Left lung (tissue), 10 donors: ENCODE data around the gene ZNF79. TPM values are rescaled to one million over a fixed set of nuclear protein-coding genes. Genes with fewer than 3 reads are reported as not detected.

Source experiments
- ATAC-seq: fragments of 200-7000 bp; cut with Tn5 transposase; one replicate; pipeline ENCODE4 v1.9.1; 2020; ENCODE audit warnings: moderate library complexity
- DNase-seq, 4 donors: peaks; one replicate each; pipeline ENCODE4 v3.0.0-alpha.2; 2013 to 2020
- H3K27ac ChIP-seq, 2 donors: fragments of 200-600 bp; sonication (generic) in 1 of 2; one replicate each; pipeline versions ENCODE4 v1.5.0 to v1.8.0; 2020 to 2021
- H3K27me3 ChIP-seq, 2 donors: fragments of 200-600 bp; sonication (generic) in 1 of 2; one replicate each; pipeline versions ENCODE4 v1.5.0 to v1.8.0; 2020 to 2021
- H3K36me3 ChIP-seq, 2 donors: fragments of 200-600 bp; sonication (generic) in 1 of 2; one replicate each; pipeline versions ENCODE4 v1.5.0 to v1.8.0; 2020 to 2021
- H3K4me1 ChIP-seq, 2 donors: fragments of 200-600 bp; one replicate each; pipeline ENCODE4 v1.8.0; 2021
- H3K4me3 ChIP-seq, 2 donors: fragments of 200-600 bp; sonication (generic) in 1 of 2; one replicate each; pipeline versions ENCODE4 v1.5.0 to v1.8.0; 2020 to 2021; ENCODE audit warnings: mild to moderate bottlenecking in 1 of 2
- H3K9me3 ChIP-seq, 2 donors: fragments of 200-600 bp; sonication (generic) in 1 of 2; one replicate each; pipeline versions ENCODE4 v1.5.0 to v1.8.0; 2020 to 2021
- intact Hi-C, 2 donors: fragments of 100-400 bp; cut with DNase I; formaldehyde crosslinking; loops; one replicate each; pipeline versions ENCODE4 v1.11.2 to v1.14.2; 2022
- polyA plus RNA-seq, 6 donors: library from polyadenylated mRNA; unstranded; fragments of 120-200 nt; gene quantifications; one replicate each; pipeline ENCODE4 v1.2.1, GENCODE V29; 2013; ENCODE audit not compliant: insufficient read length in 6 of 6
- total RNA-seq, 2 donors: library from RNA; stranded (reverse); fragmentation: NEBNext Ultra II Directional; extraction: Animal tissue kit (Norgen Biotek cat#: 25700); gene quantifications; one replicate each; pipeline ENCODE4 v1.2.1, GENCODE V29; 2021
- TF ChIP-seq, protein P1 (sequence below), 2 donors: fragments of 200-600 bp; sonication (generic) in 1 of 2; IDR thresholded peaks; one replicate each; pipeline versions ENCODE4 v1.5.0 to v1.8.0; 2021; ENCODE audit warnings: antibody characterized with exemption in 2 of 2
- donor health status: DM: no; HTN: yes; CAD: no.
- donor health status: DM: no; HTN: no; CAD: no.

The ZNF79 gene
- total and polyA plus RNA-seq, 8 donors = 6.2 to 9.0 (median 6.5) TPM

DNA sequence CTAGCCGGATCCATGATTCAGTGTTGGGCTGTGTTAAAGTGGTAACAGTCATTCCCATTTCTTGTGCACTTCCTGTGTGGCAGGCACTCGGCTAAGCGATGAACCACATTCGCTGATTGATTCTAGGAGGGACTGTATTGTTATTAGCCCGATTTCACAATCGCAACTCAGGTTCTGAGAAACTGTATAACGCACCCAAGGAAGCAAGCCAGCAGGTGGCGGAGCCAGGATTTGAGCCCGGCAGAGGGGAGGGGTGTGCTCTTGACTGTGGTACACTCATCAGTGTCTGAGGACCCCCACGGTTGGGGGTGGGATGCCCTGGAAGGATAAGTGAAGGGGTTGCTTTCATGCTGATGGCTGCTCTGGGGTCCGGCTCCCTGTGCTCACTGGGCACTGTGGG is 61.8 kb downstream of the ZNF79 start:
- intact Hi-C loops = no loop called here
- ATAC-seq = no peak
- TF ChIP-seq, protein P1, sequence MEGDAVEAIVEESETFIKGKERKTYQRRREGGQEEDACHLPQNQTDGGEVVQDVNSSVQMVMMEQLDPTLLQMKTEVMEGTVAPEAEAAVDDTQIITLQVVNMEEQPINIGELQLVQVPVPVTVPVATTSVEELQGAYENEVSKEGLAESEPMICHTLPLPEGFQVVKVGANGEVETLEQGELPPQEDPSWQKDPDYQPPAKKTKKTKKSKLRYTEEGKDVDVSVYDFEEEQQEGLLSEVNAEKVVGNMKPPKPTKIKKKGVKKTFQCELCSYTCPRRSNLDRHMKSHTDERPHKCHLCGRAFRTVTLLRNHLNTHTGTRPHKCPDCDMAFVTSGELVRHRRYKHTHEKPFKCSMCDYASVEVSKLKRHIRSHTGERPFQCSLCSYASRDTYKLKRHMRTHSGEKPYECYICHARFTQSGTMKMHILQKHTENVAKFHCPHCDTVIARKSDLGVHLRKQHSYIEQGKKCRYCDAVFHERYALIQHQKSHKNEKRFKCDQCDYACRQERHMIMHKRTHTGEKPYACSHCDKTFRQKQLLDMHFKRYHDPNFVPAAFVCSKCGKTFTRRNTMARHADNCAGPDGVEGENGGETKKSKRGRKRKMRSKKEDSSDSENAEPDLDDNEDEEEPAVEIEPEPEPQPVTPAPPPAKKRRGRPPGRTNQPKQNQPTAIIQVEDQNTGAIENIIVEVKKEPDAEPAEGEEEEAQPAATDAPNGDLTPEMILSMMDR (IDR thresholded peaks at IDR 0.05) = no peak
- Histone ChIP-seq H3K27ac (no peak overlapping the region), H3K27me3 (no peaks in the 10 kb centered on the region), H3K4me3 (no peak overlapping the region), H3K4me1 (no peaks in the 10 kb centered on the region), H3K9me3 (no peaks in the 10 kb centered on the region), H3K36me3 (peaks cover 0 to 97% of the 10 kb centered on the region in 2 donors)
- no peak for DNase-seq

DNA sequence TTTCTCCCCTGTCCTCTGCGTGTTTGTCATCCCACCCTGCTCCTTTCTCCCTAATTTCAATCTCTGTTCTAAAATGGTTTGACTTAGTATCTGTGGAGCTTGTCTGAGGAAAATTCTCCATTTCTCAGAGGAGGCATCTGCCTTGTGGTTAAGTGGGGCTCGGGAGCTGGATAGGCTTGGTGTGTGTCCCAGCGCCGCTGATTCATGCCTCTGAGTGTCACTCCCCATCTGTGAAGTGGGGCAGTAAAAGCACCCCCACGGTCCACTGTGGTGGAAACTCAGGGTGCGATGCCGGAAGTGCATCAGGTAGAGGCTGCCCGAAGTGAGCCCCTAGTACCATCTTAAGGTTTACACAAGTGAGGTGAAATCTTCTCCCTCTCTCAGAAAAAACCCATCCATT is 64.8 kb downstream of the ZNF79 start:
- no peaks in the 10 kb centered on the region for H3K27me3 ChIP-seq
- no peaks in the 10 kb centered on the region for H3K9me3 ChIP-seq
- H3K4me1 ChIP-seq = no peaks in the 10 kb centered on the region
- ATAC-seq (no peak), DNase-seq (no peak)
- H3K36me3 ChIP-seq = peaks cover 0 to 99% of the 10 kb centered on the region in 2 donors
- intact Hi-C loops = no loop called here
- no peak overlapping the region for H3K27ac ChIP-seq
- TF ChIP-seq, protein P1 (IDR thresholded peaks at IDR 0.05) = no peak
- no peak overlapping the region for H3K4me3 ChIP-seq

DNA sequence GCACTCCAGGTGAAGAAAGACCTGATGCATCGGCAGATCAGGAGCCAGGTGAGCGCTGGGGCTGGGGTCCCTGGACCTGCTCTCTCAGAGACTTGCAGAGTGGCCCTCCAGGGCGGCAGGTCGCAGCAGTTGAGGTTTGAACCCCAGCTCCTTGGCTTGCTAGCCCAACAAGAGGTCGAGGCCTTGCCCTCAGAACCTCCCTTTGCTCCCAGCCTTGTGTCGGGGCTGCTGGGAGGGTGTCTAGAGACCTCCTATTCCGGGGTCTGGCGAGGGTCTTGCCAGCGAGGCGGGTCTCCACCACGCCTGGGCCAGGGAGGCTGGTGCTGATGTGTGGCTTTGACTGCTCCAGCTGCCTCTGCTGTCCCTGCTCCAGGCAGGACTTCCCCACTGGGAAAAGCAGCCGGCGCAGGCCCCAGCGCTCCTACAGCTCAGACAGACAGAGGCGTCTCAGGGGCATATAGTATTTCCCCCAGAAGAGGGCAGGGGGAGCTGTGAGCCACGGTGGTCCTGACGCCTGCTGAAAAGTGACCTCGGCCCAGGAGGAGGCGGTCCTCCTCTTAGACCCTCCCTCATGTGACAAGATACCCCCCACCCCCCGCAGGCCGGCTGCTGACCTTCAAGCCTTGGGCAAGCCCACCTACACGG is 65.4 kb downstream of the ZNF79 start:
- Histone ChIP-seq H3K4me3 (no peak overlapping the region), H3K4me1 (no peaks in the 10 kb centered on the region), H3K27ac (no peak overlapping the region), H3K9me3 (no peaks in the 10 kb centered on the region), H3K27me3 (no peaks in the 10 kb centered on the region), H3K36me3 (peaks cover 0 to 99% of the 10 kb centered on the region in 2 donors)
- intact Hi-C loops = no loop called here
- DNase-seq (no peak), ATAC-seq (no peak)
- TF ChIP-seq, protein P1 (IDR thresholded peaks at IDR 0.05) = no peak

DNA sequence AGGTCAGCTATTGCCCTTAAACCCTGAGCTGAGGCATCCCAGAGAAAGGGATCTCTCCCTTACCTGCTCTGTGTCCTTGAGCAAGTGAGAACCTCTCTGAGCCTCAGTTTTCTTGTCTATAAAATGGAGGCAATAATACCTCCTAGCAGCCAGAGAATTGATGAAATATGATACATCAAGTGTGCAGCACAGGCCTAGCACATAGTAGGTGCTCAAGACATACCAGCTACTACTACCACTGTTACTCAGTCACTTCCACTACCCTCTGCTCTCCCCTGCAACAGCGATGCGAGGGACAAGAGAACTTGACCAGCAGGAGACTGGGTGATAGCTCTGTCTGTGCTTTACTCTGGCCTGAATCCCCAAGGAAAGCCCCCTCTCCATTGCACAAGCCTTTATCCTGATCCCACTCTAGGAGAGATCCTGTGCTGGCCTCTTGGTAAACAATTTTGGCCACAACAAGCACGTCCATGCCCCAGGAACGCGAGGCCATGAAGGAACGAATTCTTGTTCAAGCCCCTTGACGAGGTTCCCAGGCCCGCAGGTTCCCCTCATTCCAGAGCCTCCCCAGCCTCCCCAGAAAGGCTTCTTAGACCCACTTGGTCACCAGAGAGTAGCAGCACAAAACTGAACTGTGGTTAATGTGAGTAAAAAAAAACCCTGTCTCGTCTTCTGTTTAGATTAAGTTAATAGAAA is 66.5 kb downstream of the ZNF79 start:
- H3K27me3 ChIP-seq = no peaks in the 10 kb centered on the region
- DNase-seq (no peak), ATAC-seq (no peak)
- TF ChIP-seq, protein P1 (IDR thresholded peaks at IDR 0.05) = no peak
- no peaks in the 10 kb centered on the region for H3K9me3 ChIP-seq
- peaks cover 5 to 9% of the 10 kb centered on the region in 2 donors for H3K4me1 ChIP-seq
- intact Hi-C loops = no loop called here
- peaks cover 0 to 98% of the 10 kb centered on the region in 2 donors for H3K36me3 ChIP-seq
- no peak overlapping the region for H3K4me3 ChIP-seq
- H3K27ac ChIP-seq = no peak overlapping the region

DNA sequence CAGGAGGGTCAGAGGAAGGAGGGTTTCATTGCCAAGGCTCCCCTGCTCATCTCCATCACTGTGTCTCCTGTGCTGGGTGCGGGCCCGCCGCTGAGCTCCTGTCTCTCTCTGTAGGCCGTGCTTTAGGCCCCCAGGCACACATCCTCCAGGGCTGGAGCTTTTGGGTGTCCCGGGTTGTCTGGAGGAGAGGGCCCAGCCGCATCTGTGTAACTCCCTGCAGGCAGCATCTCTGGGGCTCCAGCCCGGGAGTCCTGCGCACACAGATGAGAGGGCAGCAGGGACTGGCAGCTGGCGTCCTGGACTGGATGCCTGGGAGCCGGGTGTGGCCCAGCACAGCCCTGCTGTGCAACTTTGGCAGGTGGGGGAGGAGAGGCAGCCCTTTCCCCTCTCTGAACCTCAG is 67.3 kb downstream of the ZNF79 start:
- Histone ChIP-seq H3K9me3 (no peaks in the 10 kb centered on the region), H3K4me3 (no peak overlapping the region), H3K27me3 (no peaks in the 10 kb centered on the region), H3K36me3 (peaks cover 0 to 98% of the 10 kb centered on the region in 2 donors), H3K4me1 (peaks cover 6 to 14% of the 10 kb centered on the region in 2 donors), H3K27ac (no peak overlapping the region)
- no peak for DNase-seq
- ATAC-seq = no peak
- intact Hi-C loops = no loop called here
- TF ChIP-seq, protein P1 (IDR thresholded peaks at IDR 0.05) = no peak
